IMR-90 (cell line): ENCODE data around the gene CCR9.

Source experiments
- CEBPB ChIP-seq: IDR thresholded peaks from 2 replicates; pipeline ENCODE4 v1.6.1; 2012; ENCODE audit warnings: low read depth, low read length, improper control_type of control experiment
- CHD1 ChIP-seq: IDR thresholded peaks from 2 replicates; pipeline ENCODE4 v1.6.1; 2012; ENCODE audit warnings: low read depth, low read length, improper control_type of control experiment
- FOS ChIP-seq: fragments of 150-350 bp; IDR thresholded peaks from 2 replicates; pipeline ENCODE4 v1.6.1; 2016; ENCODE audit warnings: low read depth, low read length
- MXI1 ChIP-seq: IDR thresholded peaks from 2 replicates; pipeline ENCODE4 v1.6.1; 2012; ENCODE audit warnings: low read depth, mild to moderate bottlenecking, low read length, moderate library complexity, borderline replicate concordance
- NFE2L2 ChIP-seq: fragments of 150-350 bp; IDR thresholded peaks from 2 replicates; pipeline ENCODE4 v1.6.1; 2016; ENCODE audit warnings: low read depth, mild to moderate bottlenecking, low read length
- POLR2A ChIP-seq: IDR thresholded peaks from 2 replicates; pipeline ENCODE4 v1.6.1; 2012; ENCODE audit warnings: mild to moderate bottlenecking, low read depth, low read length
- TF ChIP-seq, protein P1 (sequence below): conservative IDR thresholded peaks from 2 replicates; pipeline ENCODE4 v1.5.1; 2012; ENCODE audit warnings: mild to moderate bottlenecking, low read depth, low read length, improper control_type of control experiment
- TF ChIP-seq, protein P2 (sequence below): fragments of 150-350 bp; IDR thresholded peaks from 2 replicates; pipeline ENCODE4 v1.6.1; 2016; ENCODE audit warnings: low read depth, mild to moderate bottlenecking, low read length, moderate library complexity, borderline replicate concordance

GRCh38 chr3:45917146-45917898 lies 31.0 kb downstream of the CCR9 start:
- TF ChIP-seq POLR2A (no peak), CHD1 (no peak), CEBPB (no peak), FOS (no peak), NFE2L2 (no peak), MXI1 (no peak)
- TF ChIP-seq, protein P1, sequence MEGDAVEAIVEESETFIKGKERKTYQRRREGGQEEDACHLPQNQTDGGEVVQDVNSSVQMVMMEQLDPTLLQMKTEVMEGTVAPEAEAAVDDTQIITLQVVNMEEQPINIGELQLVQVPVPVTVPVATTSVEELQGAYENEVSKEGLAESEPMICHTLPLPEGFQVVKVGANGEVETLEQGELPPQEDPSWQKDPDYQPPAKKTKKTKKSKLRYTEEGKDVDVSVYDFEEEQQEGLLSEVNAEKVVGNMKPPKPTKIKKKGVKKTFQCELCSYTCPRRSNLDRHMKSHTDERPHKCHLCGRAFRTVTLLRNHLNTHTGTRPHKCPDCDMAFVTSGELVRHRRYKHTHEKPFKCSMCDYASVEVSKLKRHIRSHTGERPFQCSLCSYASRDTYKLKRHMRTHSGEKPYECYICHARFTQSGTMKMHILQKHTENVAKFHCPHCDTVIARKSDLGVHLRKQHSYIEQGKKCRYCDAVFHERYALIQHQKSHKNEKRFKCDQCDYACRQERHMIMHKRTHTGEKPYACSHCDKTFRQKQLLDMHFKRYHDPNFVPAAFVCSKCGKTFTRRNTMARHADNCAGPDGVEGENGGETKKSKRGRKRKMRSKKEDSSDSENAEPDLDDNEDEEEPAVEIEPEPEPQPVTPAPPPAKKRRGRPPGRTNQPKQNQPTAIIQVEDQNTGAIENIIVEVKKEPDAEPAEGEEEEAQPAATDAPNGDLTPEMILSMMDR: no peak
- TF ChIP-seq, protein P2, sequence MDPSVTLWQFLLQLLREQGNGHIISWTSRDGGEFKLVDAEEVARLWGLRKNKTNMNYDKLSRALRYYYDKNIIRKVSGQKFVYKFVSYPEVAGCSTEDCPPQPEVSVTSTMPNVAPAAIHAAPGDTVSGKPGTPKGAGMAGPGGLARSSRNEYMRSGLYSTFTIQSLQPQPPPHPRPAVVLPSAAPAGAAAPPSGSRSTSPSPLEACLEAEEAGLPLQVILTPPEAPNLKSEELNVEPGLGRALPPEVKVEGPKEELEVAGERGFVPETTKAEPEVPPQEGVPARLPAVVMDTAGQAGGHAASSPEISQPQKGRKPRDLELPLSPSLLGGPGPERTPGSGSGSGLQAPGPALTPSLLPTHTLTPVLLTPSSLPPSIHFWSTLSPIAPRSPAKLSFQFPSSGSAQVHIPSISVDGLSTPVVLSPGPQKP: no peak
